ENCODE results near the gene PJA1. TPM values are rescaled to one million over a fixed set of nuclear protein-coding genes. Genes with fewer than 3 reads are reported as not detected.

Gene PJA1
- polyA plus RNA-seq, 3 donors: 2.1 to 11.6 (median 8.8) TPM

- Histone ChIP-seq H3K4me2 (replicated peaks; ENCODE audit: extremely low read depth, low read length, poor library complexity, severe bottlenecking) (no peak overlapping the region), H3K36me3 (replicated peaks in 1 of 2; ENCODE audit: control insufficient read depth in 1 of 2, insufficient read depth in 2 of 2, low read length in 2 of 2) (no peaks in the 10 kb centered on the region), H4K20me1 (ENCODE audit: insufficient read depth, low read length) (no peaks in the 10 kb centered on the region), H2AFZ (ENCODE audit: insufficient read depth, low read depth, low read length, poor library complexity, severe bottlenecking) (no peak overlapping the region), H3K27ac (ENCODE audit: low read depth in 1 of 2, low read length in 2 of 2) (no peak overlapping the region), H3K9ac (ENCODE audit: insufficient read depth, low read length, poor library complexity, severe bottlenecking) (no peak overlapping the region), H3K9me3 (replicated peaks in 1 of 2; ENCODE audit: control insufficient read depth in 1 of 2, insufficient read depth in 1 of 2, low read length in 2 of 2) (no peaks in the 10 kb centered on the region), H3K27me3 (ENCODE audit: control insufficient read depth in 2 of 2, insufficient read depth in 2 of 2, low read length in 2 of 2) (peaks cover 7 to 28% of the 10 kb centered on the region in 2 donors), H3K4me3 (replicated peaks in 1 of 3; ENCODE audit: low read depth in 2 of 3, low read length in 3 of 3) (no peak overlapping the region), H3K79me2 (ENCODE audit: insufficient read depth, low read length) (no peaks in the 10 kb centered on the region), H3K4me1 (ENCODE audit: control insufficient read depth in 1 of 2, insufficient read depth in 2 of 2, low read length in 2 of 2) (no peaks in the 10 kb centered on the region)
- WGBS (ENCODE audit: insufficient coverage): no CpG with 5 or more reads among the region's 5 CpGs
- H3K9me3 Mint-ChIP-seq: peaks cover 0 to 3% (median 0%) of the 10 kb centered on the region in 7 donors
- DNase-seq: no peak
- intact Hi-C loops (cut with micrococcal nuclease): no loop called here
- no peaks in the 10 kb centered on the region for H3K36me3 Mint-ChIP-seq
- TF ChIP-seq, protein P1, sequence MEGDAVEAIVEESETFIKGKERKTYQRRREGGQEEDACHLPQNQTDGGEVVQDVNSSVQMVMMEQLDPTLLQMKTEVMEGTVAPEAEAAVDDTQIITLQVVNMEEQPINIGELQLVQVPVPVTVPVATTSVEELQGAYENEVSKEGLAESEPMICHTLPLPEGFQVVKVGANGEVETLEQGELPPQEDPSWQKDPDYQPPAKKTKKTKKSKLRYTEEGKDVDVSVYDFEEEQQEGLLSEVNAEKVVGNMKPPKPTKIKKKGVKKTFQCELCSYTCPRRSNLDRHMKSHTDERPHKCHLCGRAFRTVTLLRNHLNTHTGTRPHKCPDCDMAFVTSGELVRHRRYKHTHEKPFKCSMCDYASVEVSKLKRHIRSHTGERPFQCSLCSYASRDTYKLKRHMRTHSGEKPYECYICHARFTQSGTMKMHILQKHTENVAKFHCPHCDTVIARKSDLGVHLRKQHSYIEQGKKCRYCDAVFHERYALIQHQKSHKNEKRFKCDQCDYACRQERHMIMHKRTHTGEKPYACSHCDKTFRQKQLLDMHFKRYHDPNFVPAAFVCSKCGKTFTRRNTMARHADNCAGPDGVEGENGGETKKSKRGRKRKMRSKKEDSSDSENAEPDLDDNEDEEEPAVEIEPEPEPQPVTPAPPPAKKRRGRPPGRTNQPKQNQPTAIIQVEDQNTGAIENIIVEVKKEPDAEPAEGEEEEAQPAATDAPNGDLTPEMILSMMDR (IDR thresholded peaks at IDR 0.05): no peak
- H3K4me1 Mint-ChIP-seq: no peaks in the 10 kb centered on the region
- H3K27me3 Mint-ChIP-seq (ENCODE audit: low read depth in 3 of 3): peaks cover 32 to 49% (median 40%) of the 10 kb centered on the region in 3 donors
- no peak overlapping the region for H3K4me3 Mint-ChIP-seq
- no peak overlapping the region for H3K27ac Mint-ChIP-seq
Observed at GRCh38 chrX:69131886-69132285, 33.4 kb downstream of the PJA1 start.

- WGBS (ENCODE audit: insufficient coverage): no CpG with 5 or more reads among the region's 2 CpGs
- Histone ChIP-seq H4K20me1 (ENCODE audit: insufficient read depth, low read length) (no peaks in the 10 kb centered on the region), H3K9me3 (replicated peaks in 1 of 2; ENCODE audit: control insufficient read depth in 1 of 2, insufficient read depth in 1 of 2, low read length in 2 of 2) (no peaks in the 10 kb centered on the region), H3K9ac (ENCODE audit: insufficient read depth, low read length, poor library complexity, severe bottlenecking) (no peak overlapping the region), H3K4me3 (replicated peaks in 1 of 3; ENCODE audit: low read depth in 2 of 3, low read length in 3 of 3) (no peak overlapping the region), H3K4me2 (replicated peaks; ENCODE audit: extremely low read depth, low read length, poor library complexity, severe bottlenecking) (no peak overlapping the region), H3K36me3 (replicated peaks in 1 of 2; ENCODE audit: control insufficient read depth in 1 of 2, insufficient read depth in 2 of 2, low read length in 2 of 2) (no peaks in the 10 kb centered on the region), H3K27ac (ENCODE audit: low read depth in 1 of 2, low read length in 2 of 2) (no peak overlapping the region), H2AFZ (ENCODE audit: insufficient read depth, low read depth, low read length, poor library complexity, severe bottlenecking) (no peak overlapping the region), H3K79me2 (ENCODE audit: insufficient read depth, low read length) (no peaks in the 10 kb centered on the region), H3K27me3 (ENCODE audit: control insufficient read depth in 2 of 2, insufficient read depth in 2 of 2, low read length in 2 of 2) (peaks cover 7 to 23% of the 10 kb centered on the region in 2 donors), H3K4me1 (ENCODE audit: control insufficient read depth in 1 of 2, insufficient read depth in 2 of 2, low read length in 2 of 2) (no peaks in the 10 kb centered on the region)
- TF ChIP-seq, protein P1 (IDR thresholded peaks at IDR 0.05): no peak
- no peaks in the 10 kb centered on the region for H3K4me1 Mint-ChIP-seq
- intact Hi-C loops (cut with micrococcal nuclease): no loop called here
- H3K4me3 Mint-ChIP-seq: no peak overlapping the region
- peak overlapping the region in 1 of 7 donors; percentile 66 for H3K27ac Mint-ChIP-seq
- H3K27me3 Mint-ChIP-seq (ENCODE audit: low read depth in 3 of 3): peaks cover 34 to 44% (median 39%) of the 10 kb centered on the region in 3 donors
- no peak for DNase-seq
- H3K36me3 Mint-ChIP-seq: no peaks in the 10 kb centered on the region
- peaks cover 0 to 3% (median 0%) of the 10 kb centered on the region in 7 donors for H3K9me3 Mint-ChIP-seq
Observed at GRCh38 chrX:69130439-69130838, 34.8 kb downstream of the PJA1 start.
